Sigmoid colon (tissue), 7 donors: Measurements from ENCODE around the gene MCM9. TPM values are rescaled to one million over a fixed set of nuclear protein-coding genes. Genes with fewer than 3 reads are reported as not detected.

Experiments used
- DNase-seq: peaks from one replicate; pipeline ENCODE4 v3.0.0-alpha.2; 2019
- H3K27ac ChIP-seq, 4 donors: fragments of 200-600 bp; sonication (generic); one replicate each; pipeline ENCODE4 v1.5.1; 2016 to 2019; ENCODE audit warnings: mild to moderate bottlenecking in 1 of 4
- H3K27me3 ChIP-seq, 3 donors: fragments of 200-600 bp; sonication (generic); one replicate each; pipeline ENCODE4 v1.5.1; 2019; ENCODE audit warnings: mild to moderate bottlenecking in 1 of 3
- H3K36me3 ChIP-seq, 4 donors: fragments of 200-600 bp; sonication (generic); one replicate each; pipeline ENCODE4 v1.5.1; 2016 to 2019
- H3K4me1 ChIP-seq, 4 donors: fragments of 200-600 bp; sonication (generic); one replicate each; pipeline ENCODE4 v1.5.1; 2017 to 2019
- H3K4me3 ChIP-seq, 4 donors: fragments of 200-600 bp; sonication (generic); one replicate each; pipeline ENCODE4 v1.5.1; 2017 to 2019; ENCODE audit warnings: mild to moderate bottlenecking in 2 of 4, moderate library complexity in 1 of 4
- H3K9me3 ChIP-seq, 4 donors: fragments of 200-600 bp in 3 of 4; sonication (generic) in 3 of 4; one replicate each; pipeline versions ENCODE4 v1.5.1 to v1.6.1; 2013 to 2019
- CTCF ChIP-seq, 4 experiments: fragments of 450-650 bp in 3 of 4; fragments of 200-600 bp in 1 of 4; IDR thresholded peaks; one replicate each; pipeline ENCODE4 v1.5.1; 2016 to 2019; ENCODE audit warnings: antibody characterized with exemption in 4 of 4, mild to moderate bottlenecking in 3 of 4, moderate library complexity in 2 of 4
- EP300 ChIP-seq, 4 donors: sonication (generic); formaldehyde crosslinking; IDR thresholded peaks; one replicate each; pipeline ENCODE4 v1.6.1; 2017; ENCODE audit warnings: antibody characterized with exemption in 4 of 4
- POLR2A ChIP-seq, 2 donors: fragments of 450-650 bp; IDR thresholded peaks; one replicate each; pipeline ENCODE4 v1.6.1; 2016; ENCODE audit warnings: antibody characterized with exemption in 2 of 2, mild to moderate bottlenecking in 2 of 2, moderate library complexity in 2 of 2
- POLR2AphosphoS5 ChIP-seq, 4 donors: sonication (generic); formaldehyde crosslinking; IDR thresholded peaks; one replicate each; pipeline ENCODE4 v1.6.1; 2017; ENCODE audit warnings: antibody characterized with exemption in 4 of 4
- WGBS, 2 donors: extraction: QIAGEN DNeasy Blood & Tissue Kit; methylation state at CpG; one replicate each; pipeline ENCODE4 v1.1.7; 2013; 5-methylcytosine and 5-hydroxymethylcytosine counted together
- intact Hi-C: fragments of 100-400 bp; cut with DNase I; formaldehyde crosslinking; loops from one replicate; pipeline ENCODE4 v1.15.1; 2023
- polyA plus RNA-seq, 3 donors: library from polyadenylated mRNA; stranded (reverse); fragments of 200-250 nt; gene quantifications; one replicate each; pipeline ENCODE4 v1.2.3, GENCODE V29; 2013
- total RNA-seq, 4 donors: library from RNA; depleted of rRNA; stranded (reverse); fragments of >200 nt; gene quantifications; one replicate each; pipeline ENCODE4 v1.1.0, GENCODE V29; 2016
- donor health status: healthy with polysubstance abuse.
- donor health status: Bipolar disorder and iron deficiency.
- donor health status: healthy.

The MCM9 gene
- total and polyA plus RNA-seq, 7 donors = 1.8 to 16.1 (median 10.2) TPM

- Histone ChIP-seq H3K27ac (no peak overlapping the region), H3K27me3 (no peaks in the 10 kb centered on the region), H3K4me3 (no peak overlapping the region), H3K36me3 (no peaks in the 10 kb centered on the region), H3K4me1 (peaks cover 0 to 10% (median 6%) of the 10 kb centered on the region in 4 donors), H3K9me3 (no peaks in the 10 kb centered on the region)
- 89 to 92% methylated on average over 3 of the region's 3 CpGs for WGBS, 2 donors
- no peak for TF ChIP-seq EP300 (IDR thresholded peaks at IDR 0.05)
- TF ChIP-seq POLR2AphosphoS5 (IDR thresholded peaks at IDR 0.05) = no peak
- no peak for TF ChIP-seq POLR2A (IDR thresholded peaks at IDR 0.05)
- no peak for TF ChIP-seq CTCF (IDR thresholded peaks at IDR 0.05)
- DNase-seq = no peak
- intact Hi-C loops = loop anchor here (10.0 kb wide), 2 partner anchors 118 to 488 kb away; partner anchors contain the start of gene CEP85L
Measured at GRCh38 chr6:118772886-118773285, 162.1 kb downstream of the MCM9 start.

- no peak overlapping the region for H3K27ac ChIP-seq
- DNase-seq = no peak
- TF ChIP-seq EP300 (IDR thresholded peaks at IDR 0.05) (no peak), POLR2A (IDR thresholded peaks at IDR 0.05) (no peak), CTCF (IDR thresholded peaks at IDR 0.05) (no peak), POLR2AphosphoS5 (IDR thresholded peaks at IDR 0.05) (no peak)
- H3K4me1 ChIP-seq = peaks cover 0 to under 1% (median under 1%) of the 10 kb centered on the region in 4 donors
- WGBS, 2 donors = 42 to 65% methylated on average over 1 of the region's 1 CpG
- H3K9me3 ChIP-seq = no peaks in the 10 kb centered on the region
- intact Hi-C loops = loop anchor here (10.0 kb wide), 2 partner anchors 116 to 486 kb away; partner anchors contain the start of gene CEP85L
- H3K4me3 ChIP-seq = no peak overlapping the region
- no peaks in the 10 kb centered on the region for H3K27me3 ChIP-seq
- H3K36me3 ChIP-seq = no peaks in the 10 kb centered on the region
Measured at GRCh38 chr6:118771253-118771652, 163.7 kb downstream of the MCM9 start.

- WGBS, 2 donors = 34 to 52% methylated on average over 2 of the region's 2 CpGs
- Histone ChIP-seq H3K36me3 (no peaks in the 10 kb centered on the region), H3K9me3 (no peaks in the 10 kb centered on the region), H3K4me3 (no peak overlapping the region), H3K27ac (no peak overlapping the region), H3K27me3 (no peaks in the 10 kb centered on the region), H3K4me1 (no peaks in the 10 kb centered on the region)
- intact Hi-C loops = loop anchor here (10.0 kb wide), 2 partner anchors 116 to 486 kb away; partner anchors contain the start of gene CEP85L
- no peak for TF ChIP-seq CTCF (IDR thresholded peaks at IDR 0.05)
- DNase-seq = no peak
Measured at GRCh38 chr6:118770835-118771234, 164.1 kb downstream of the MCM9 start.

GRCh38 chr6:118770112-118770788, 164.7 kb downstream of the MCM9 start:
- DNase-seq = no peak
- intact Hi-C loops = loop anchor here (10.0 kb wide), 2 partner anchors 115 to 485 kb away; partner anchors contain the start of gene CEP85L
- Histone ChIP-seq H3K27me3 (no peaks in the 10 kb centered on the region), H3K36me3 (no peaks in the 10 kb centered on the region), H3K4me3 (no peak overlapping the region), H3K27ac (no peak overlapping the region), H3K4me1 (no peaks in the 10 kb centered on the region), H3K9me3 (no peaks in the 10 kb centered on the region)
- WGBS, 2 donors = 94% methylated on average over 2 of the region's 2 CpGs
- TF ChIP-seq POLR2AphosphoS5 (IDR thresholded peaks at IDR 0.05) = no peak
- no peak for TF ChIP-seq POLR2A (IDR thresholded peaks at IDR 0.05)
- TF ChIP-seq EP300 (IDR thresholded peaks at IDR 0.05) = no peak
- TF ChIP-seq CTCF (IDR thresholded peaks at IDR 0.05) = no peak
